Lower lobe of right lung (tissue), 2 donors: ENCODE measurements around the gene CBX5. TPM values are rescaled to one million over a fixed set of nuclear protein-coding genes. Genes with fewer than 3 reads are reported as not detected.
"Not testable (repeated sequence)": the region's sequence is repeated elsewhere in the genome, so short reads cannot be mapped to it uniquely, and the experiment has no call there.

ENCODE experiments used
- ATAC-seq, 2 donors: fragments of 200-7000 bp; cut with Tn5 transposase; one replicate each; pipeline ENCODE4 v1.9.1; 2020 to 2022; ENCODE audit warnings: mild to moderate bottlenecking in 2 of 2, moderate library complexity in 2 of 2
- DNase-seq: peaks from one replicate; pipeline ENCODE4 v3.0.0-alpha.2; 2020
- H3K27ac ChIP-seq: fragments of 200-600 bp; one replicate; pipeline ENCODE4 v1.8.0; 2022
- H3K27me3 ChIP-seq: fragments of 200-600 bp; one replicate; pipeline ENCODE4 v1.8.0; 2022; ENCODE audit warnings: low read depth
- H3K36me3 ChIP-seq: fragments of 200-600 bp; one replicate; pipeline ENCODE4 v1.8.0; 2022; ENCODE audit warnings: mild to moderate bottlenecking
- H3K4me1 ChIP-seq: fragments of 200-600 bp; one replicate; pipeline ENCODE4 v1.8.0; 2022
- H3K4me3 ChIP-seq: fragments of 200-600 bp; one replicate; pipeline ENCODE4 v1.8.0; 2022; ENCODE audit warnings: mild to moderate bottlenecking
- H3K9me3 ChIP-seq: fragments of 200-600 bp; one replicate; pipeline ENCODE4 v1.8.0; 2022
- intact Hi-C: fragments of 100-400 bp; cut with DNase I; formaldehyde crosslinking; loops from one replicate; pipeline ENCODE4 v1.11.0; 2022
- total RNA-seq: library from RNA; stranded (reverse); fragmentation: NEBNext Ultra II Directional; extraction: Animal tissue kit (Norgen Biotek cat#: 25700); gene quantifications from one replicate; pipeline ENCODE4 v1.2.1, GENCODE V29; 2021
- TF ChIP-seq, protein P1 (sequence below): fragments of 200-600 bp; IDR thresholded peaks from one replicate; pipeline ENCODE4 v1.8.0; 2022; ENCODE audit warnings: antibody characterized with exemption, mild to moderate bottlenecking
- donor health status: DM: no; HTN: yes; CAD: no; lungs with severe emphysema.

CBX5 gene
- total RNA-seq, 1 donor from 2014 or later: 50.1 TPM

DNA sequence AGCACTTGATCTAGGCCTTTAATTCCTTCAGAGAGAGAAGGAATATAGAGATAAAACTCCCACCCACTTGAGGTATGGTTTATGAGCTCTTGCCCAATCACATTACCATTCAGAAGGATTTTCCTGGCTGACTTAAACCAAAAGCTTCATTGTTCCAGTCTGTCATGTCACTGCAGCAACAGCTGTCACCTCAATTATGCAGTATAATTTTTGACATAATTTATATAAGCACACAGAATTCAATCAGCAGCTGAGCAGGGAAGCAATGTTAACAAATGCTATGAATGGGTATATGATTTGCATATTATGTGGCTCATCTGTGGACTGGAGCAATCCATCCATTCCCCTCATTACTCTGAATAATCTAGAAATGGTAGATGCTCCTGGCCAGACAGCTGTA is 40.3 kb downstream of the CBX5 start:
- Histone ChIP-seq H3K4me3 (no peak overlapping the region), H3K36me3 (peaks cover 54% of the 10 kb centered on the region), H3K4me1 (no peaks in the 10 kb centered on the region), H3K27ac (no peak overlapping the region), H3K27me3 (no peaks in the 10 kb centered on the region), H3K9me3 (no peaks in the 10 kb centered on the region)
- DNase-seq: no peak
- ATAC-seq: no peak
- TF ChIP-seq, protein P1, sequence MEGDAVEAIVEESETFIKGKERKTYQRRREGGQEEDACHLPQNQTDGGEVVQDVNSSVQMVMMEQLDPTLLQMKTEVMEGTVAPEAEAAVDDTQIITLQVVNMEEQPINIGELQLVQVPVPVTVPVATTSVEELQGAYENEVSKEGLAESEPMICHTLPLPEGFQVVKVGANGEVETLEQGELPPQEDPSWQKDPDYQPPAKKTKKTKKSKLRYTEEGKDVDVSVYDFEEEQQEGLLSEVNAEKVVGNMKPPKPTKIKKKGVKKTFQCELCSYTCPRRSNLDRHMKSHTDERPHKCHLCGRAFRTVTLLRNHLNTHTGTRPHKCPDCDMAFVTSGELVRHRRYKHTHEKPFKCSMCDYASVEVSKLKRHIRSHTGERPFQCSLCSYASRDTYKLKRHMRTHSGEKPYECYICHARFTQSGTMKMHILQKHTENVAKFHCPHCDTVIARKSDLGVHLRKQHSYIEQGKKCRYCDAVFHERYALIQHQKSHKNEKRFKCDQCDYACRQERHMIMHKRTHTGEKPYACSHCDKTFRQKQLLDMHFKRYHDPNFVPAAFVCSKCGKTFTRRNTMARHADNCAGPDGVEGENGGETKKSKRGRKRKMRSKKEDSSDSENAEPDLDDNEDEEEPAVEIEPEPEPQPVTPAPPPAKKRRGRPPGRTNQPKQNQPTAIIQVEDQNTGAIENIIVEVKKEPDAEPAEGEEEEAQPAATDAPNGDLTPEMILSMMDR: no peak
- intact Hi-C loops: no loop called here

DNA sequence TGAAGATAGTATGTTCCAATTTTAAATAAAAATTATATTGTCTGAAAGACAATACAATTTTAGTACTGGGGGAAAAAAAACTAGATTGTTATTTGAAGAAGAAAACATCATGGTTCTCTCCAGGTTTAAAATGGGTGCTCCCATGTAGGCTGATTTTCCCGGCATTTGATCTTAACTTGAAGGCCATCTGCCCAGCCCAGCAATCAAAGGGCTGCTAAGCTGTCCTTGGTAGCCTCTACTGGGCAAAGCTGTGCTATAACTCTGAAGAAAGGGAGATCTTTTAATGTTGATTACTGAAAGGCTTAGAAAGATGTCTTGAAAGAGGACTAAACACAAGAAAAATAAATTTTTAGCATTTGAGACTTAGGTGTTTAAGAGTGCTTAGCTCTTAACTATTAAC is 41.4 kb downstream of the CBX5 start:
- TF ChIP-seq, protein P1: no peak
- intact Hi-C loops: no loop called here
- DNase-seq (no peak), ATAC-seq (no peak)
- Histone ChIP-seq H3K27me3 (no peaks in the 10 kb centered on the region), H3K4me3 (no peak overlapping the region), H3K9me3 (no peaks in the 10 kb centered on the region), H3K36me3 (peaks cover 43% of the 10 kb centered on the region), H3K27ac (no peak overlapping the region), H3K4me1 (no peaks in the 10 kb centered on the region)

GRCh38 chr12:54232790-54233189 is 47.1 kb downstream of the CBX5 start:
- intact Hi-C loops: no loop called here
- peaks cover 2% of the 10 kb centered on the region for H3K4me1 ChIP-seq
- TF ChIP-seq, protein P1: no peak
- H3K27ac ChIP-seq: no peak overlapping the region
- H3K27me3 ChIP-seq: no peaks in the 10 kb centered on the region
- H3K4me3 ChIP-seq: no peak overlapping the region
- no peaks in the 10 kb centered on the region for H3K9me3 ChIP-seq
- no peak for DNase-seq
- ATAC-seq: no peak
- no peaks in the 10 kb centered on the region for H3K36me3 ChIP-seq

- H3K9me3 ChIP-seq, intact Hi-C loops, H3K4me3 ChIP-seq, DNase-seq, H3K36me3 ChIP-seq, H3K27me3 ChIP-seq, H3K27ac ChIP-seq, H3K4me1 ChIP-seq, ATAC-seq: not testable (repeated sequence)
These were observed 48.7 kb downstream of the CBX5 start for GRCh38 chr12:54231269-54231668.

DNA sequence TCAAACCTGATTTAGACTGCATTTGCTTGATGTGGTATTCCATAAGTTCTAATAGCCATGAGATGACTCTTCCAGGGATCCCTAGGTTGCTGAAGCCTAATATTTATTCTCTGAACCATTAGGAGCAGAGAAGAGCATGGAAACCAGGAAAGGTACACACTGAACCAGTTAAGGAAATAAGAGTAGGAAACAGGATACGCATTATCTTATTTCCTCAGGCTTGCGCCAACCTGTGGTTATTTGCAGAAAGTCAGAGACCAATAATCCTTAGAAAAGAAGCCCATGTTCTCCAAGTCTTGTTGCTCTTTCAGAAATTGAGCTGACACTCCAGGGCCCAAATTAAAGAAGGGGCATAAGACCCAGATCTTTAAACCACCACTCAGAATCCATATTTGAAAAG is 49.4 kb downstream of the CBX5 start:
- Histone ChIP-seq H3K36me3 (no peaks in the 10 kb centered on the region), H3K27ac (no peak overlapping the region)

GRCh38 chr12:54229624-54230212 is 50.2 kb downstream of the CBX5 start:
- Histone ChIP-seq H3K27me3 (no peaks in the 10 kb centered on the region), H3K9me3 (no peaks in the 10 kb centered on the region), H3K36me3 (no peaks in the 10 kb centered on the region), H3K27ac (no peak overlapping the region), H3K4me1 (peaks cover 6% of the 10 kb centered on the region), H3K4me3 (no peak overlapping the region)
- no peak for DNase-seq
- ATAC-seq: peak in 1 of 2 donors; percentile 45
- TF ChIP-seq, protein P1: no peak
- intact Hi-C loops: no loop called here

More for the DNA sequence above, 49.4 kb downstream of the CBX5 start:
- H3K27me3 ChIP-seq: no peaks in the 10 kb centered on the region
- no peak overlapping the region for H3K4me3 ChIP-seq
- ATAC-seq (no peak), DNase-seq (no peak)
- TF ChIP-seq, protein P1: no peak
- intact Hi-C loops: no loop called here
- peaks cover 6% of the 10 kb centered on the region for H3K4me1 ChIP-seq
- H3K9me3 ChIP-seq: no peaks in the 10 kb centered on the region
